Astrocyte (in vitro differentiated cells and primary cell): Measurements from ENCODE around the gene HERC2.

ENCODE experiments used
- CTCF ChIP-seq: IDR thresholded peaks from 2 replicates; pipeline ENCODE4 v1.5.1; 2011; ENCODE audit warnings: low read depth, mild to moderate bottlenecking, inconsistent platforms, low read length, moderate library complexity; ENCODE audit not compliant: insufficient read depth
- EZH2 ChIP-seq: IDR thresholded peaks from 2 replicates; pipeline ENCODE4 v1.6.1; 2012; ENCODE audit warnings: mild to moderate bottlenecking, low read length, inconsistent platforms; ENCODE audit not compliant: insufficient read depth

DNA sequence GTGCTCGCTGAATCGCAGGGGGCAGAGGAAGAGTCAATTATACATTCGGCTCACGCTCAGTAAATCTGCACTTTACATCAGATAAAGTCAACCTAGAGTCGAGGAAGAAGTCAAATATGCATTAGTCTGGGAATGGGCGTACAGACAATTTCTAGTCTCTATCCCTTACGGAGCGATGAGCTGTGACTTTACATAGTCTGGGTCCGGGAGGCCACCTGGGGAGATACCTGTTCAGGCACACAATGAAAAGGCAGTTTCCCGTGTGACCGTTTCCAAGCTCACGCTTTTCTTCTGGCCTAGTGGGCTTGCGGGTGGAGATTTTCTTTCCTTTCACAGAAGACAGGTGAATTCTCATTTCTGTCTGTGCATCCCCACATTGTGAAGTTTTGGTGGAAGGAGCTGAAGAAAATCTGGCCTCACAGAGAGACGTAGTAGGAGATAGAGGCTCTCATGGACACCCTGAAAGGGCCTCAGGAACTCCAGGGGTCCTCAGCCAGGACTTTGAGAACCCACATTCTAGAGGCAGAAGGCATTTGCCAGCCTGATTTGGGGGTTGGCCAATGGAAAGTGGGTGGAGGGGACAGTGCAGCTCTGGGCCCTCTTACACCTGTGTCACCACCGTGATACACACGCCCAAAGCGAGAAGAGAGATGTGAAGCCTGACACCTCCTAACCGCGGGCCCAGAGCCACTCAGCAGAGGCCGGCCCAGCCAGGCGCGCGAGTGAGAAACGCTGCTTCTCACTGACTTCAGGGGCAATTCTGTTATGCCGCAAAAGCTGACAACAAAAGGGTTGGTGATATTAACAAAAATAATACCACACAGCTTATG lies 212.1 kb downstream of the HERC2 start:
- TF ChIP-seq CTCF (no peak), EZH2 (no peak)
